ENCODE results near the gene BCAS3.
A peak's percentile ranks its signal among the peaks of the same experiment; 100 is the strongest.

BCAS3 gene

DNA sequence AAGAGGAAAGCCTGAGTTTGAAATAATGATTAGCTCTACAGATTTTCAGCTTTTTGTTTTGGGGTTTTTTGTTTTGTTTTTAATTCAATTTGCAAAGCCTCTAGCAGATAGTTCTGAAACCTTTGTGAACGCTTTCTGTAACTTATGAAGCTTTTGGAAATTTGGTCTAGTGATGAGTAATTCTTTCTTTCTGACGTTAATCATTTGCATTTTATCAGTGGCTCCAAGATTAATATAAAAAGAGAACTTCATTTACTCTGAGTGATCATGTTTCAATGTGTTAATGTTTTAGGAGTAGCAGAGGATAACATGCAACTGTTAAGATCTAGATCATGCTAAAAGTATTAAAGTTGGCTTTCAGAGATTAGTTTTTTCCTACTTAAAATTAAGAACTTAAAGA, 561.7 kb downstream of the BCAS3 start:
- no peak for DNase-seq

DNA sequence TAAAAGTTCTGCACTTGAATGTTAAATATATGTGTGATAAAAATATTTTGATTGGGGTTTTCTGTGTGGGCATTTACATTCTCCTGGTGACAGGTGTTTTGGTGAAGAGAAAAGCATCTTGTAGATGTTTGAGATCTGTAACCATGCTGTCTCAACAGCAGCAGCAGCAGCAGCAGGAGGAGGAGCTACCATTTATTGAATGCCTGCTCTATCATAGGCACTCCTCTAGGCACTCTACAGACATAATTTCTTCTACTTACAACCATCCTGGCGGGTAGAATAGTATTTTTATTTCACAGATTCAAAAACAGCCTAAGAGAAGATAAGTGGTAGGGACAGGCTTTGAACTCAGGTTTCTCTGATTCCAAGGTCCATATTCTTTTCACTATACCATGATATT, 562.3 kb downstream of the BCAS3 start:
- DNase-seq: no peak

GRCh38 chr17:61240851-61241468, 563.3 kb downstream of the BCAS3 start:
- no peak for DNase-seq

DNA sequence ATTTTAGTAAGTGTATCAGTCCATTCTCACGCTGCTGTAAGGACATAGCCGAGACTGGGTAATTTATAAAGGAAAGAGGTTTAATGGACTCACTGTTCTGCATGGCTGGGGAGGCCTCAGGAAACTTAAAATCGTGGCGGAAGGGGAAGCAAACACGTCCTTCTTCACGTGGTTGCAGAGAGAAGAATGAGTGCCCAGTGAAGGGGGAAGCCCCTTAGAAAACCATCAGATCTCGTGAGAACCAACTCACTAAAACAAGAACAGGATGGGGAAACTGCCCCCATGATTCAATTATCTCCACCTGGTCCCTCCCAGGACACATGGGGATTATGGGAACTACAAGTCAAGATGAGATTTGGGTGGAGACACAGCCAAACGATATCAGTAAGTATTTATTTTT, 567.3 kb downstream of the BCAS3 start:
- peak in 2 of 3 donors; percentile 22 to 25 for DNase-seq

DNA sequence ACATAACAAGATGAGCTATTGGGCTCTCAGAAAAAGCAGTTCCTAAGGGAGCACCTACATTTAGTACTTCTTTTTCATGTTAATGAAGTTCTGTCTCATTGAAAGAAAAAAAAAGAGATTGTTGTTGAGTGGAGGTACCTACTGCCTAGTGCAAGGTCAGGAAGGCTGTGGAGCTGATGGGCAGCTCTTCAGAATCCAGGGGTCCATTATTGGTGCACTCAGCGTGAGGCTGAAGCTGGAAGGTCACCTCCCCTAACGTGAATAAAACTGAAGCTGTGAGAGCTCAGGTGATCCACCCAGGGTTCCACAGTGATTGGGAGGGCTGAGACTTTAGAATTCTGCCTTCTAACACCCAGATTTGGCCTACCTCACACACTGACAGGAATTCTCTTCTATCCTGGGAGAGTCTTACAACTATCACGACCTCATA, 568.1 kb downstream of the BCAS3 start:
- DNase-seq: no peak

DNA sequence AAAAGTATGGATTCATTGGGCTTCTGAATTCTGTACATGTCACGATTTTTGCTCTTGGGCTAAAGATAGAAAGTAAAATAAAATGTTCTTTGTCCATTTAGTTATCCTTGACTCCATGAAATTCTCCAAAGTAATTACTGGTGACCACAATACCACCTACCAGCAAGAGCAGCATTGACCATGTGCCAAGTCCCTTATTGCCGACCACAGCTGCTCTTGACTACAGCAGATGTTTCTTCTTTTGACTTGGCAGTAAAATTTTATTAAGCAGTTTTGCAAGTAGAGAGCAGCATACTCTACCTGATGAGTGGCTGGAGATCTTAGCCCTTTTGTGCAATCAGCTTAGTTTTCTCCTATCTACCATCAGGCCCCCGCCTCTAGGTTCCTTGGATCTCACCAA, 569.8 kb downstream of the BCAS3 start:
- no peak for DNase-seq

DNA sequence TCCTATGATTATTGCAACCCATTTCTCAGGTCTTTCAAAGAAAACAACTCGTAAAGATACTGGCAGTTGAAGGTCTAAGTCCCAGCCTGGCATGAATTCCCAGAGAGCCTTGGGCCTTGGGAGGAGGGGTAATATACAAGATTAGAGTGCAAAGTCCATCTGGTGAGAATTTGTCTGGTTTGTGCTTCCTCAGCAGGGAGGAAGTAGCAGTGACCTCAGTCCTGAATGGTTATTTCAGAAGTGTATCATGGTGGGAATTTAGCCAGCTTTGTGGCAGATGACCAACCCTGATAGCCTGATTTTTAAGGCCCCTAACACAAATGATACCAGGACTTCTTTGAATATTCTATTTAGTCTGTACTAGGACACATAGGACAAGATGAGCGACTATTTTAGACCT, 570.7 kb downstream of the BCAS3 start:
- DNase-seq: peak; percentile 28 to 54 (median 30)

GRCh38 chr17:61249649-61250299, 572.1 kb downstream of the BCAS3 start:
- no peak for DNase-seq

GRCh38 chr17:61250335-61250890, 572.8 kb downstream of the BCAS3 start:
- DNase-seq: peak; percentile 17 to 54 (median 46)

GRCh38 chr17:61251939-61252865, 574.6 kb downstream of the BCAS3 start:
- DNase-seq: peak; percentile 52 to 66 (median 61)

- no peak for DNase-seq
Observed at GRCh38 chr17:61253362-61253761, 575.7 kb downstream of the BCAS3 start.

DNA sequence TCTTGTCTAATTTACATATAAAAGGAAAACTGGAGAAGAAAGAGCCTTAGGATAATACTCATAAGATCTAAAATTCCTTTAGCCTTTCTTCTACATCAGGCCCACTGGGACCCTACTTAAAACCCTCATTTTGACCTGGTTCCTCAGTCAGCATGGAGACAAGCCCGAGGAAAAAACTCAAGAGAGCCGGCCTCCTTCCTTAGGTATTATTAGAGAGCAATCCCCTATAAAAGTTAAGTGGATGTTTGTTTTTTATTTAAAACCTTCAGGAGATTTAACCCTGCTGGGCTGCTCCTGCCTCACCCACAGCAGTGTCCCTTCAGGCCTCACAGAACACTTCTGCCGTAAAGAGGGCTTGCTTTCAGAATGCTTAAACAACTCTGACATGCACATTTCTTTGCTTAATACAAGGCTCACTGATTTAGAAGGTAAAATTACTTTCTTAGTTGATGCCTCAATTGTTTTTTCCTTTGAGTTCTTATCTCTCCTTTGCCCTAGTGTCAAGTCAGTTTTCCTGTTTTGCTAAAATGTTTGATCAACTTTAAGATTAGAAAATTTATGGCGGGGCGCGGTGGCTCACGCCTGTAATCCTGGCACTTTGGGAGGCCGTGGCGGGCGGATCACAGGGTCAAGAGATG, 576.4 kb downstream of the BCAS3 start:
- no peak for DNase-seq

- no peak for DNase-seq
Observed at GRCh38 chr17:61254904-61255303, 577.3 kb downstream of the BCAS3 start.

DNA sequence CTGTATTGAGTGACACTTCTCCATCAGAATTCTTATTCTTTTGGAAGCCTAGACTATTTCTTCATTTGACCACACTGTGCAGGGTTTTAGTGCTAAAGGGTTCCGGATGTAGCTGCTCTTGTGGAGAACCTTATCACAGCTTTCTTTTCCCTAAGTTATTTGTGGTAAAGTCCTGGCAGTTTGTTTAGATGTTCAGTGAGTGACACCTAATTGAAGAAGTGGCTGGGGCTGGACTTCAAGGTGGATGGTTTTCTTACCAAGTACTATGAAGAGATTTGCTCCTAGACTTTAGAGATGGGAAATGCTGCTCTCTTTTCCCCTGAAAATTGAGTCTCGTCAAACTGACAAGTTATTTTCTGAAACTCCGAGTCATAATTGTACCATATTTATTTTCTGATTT, 578.0 kb downstream of the BCAS3 start:
- DNase-seq: no peak

GRCh38 chr17:61259360-61259759, 581.7 kb downstream of the BCAS3 start:
- DNase-seq: no peak

GRCh38 chr17:61260071-61260797, 582.6 kb downstream of the BCAS3 start:
- no peak for DNase-seq

GRCh38 chr17:61261001-61261637, 583.5 kb downstream of the BCAS3 start:
- no peak for DNase-seq

DNA sequence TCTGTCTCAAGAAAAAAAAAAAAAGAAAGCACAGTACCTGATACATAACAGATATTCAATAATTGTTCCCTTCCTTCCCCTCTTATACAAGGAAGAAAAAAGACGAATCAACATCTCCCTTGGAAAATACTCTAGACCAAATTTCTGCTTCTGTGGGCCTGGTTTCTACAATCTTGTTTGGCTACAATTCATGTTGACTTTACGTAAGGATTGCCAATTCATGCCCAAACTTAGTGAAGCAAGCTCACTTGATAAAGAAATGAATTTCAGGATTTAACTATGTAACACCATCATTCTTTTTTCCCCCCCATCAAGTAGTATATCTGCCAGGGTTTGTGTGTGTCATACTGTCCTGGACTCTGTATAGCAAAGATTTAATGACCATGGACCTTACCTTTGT, 587.7 kb downstream of the BCAS3 start:
- no peak for DNase-seq

DNA sequence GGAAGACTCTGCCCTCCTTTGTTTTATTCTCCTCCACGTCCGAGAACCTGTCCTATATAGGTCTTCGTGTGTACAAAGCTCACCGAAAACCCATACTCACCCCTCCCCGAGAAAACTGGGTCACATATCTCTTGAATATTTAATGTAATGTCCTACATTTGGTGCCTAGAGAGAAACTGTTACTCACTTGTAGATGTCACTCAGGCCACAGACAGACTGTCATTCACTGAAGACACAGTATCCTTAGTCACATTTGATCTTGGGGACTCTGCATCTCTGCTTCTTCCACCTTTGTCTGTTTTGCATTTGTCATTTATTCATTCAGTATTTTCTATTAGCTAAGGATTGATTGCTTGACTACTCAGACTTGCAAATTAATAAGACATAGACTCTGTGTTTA, 590.2 kb downstream of the BCAS3 start:
- DNase-seq: no peak

GRCh38 chr17:61275395-61275794, 597.7 kb downstream of the BCAS3 start:
- no peak for DNase-seq

GRCh38 chr17:61276806-61277205, 599.2 kb downstream of the BCAS3 start:
- DNase-seq: no peak

Data from suppressor macrophage treated with lipopolysaccharide for 1 hour (primary cell).